Measurements from ENCODE around the gene ISOC2.
"Not testable (repeated sequence)": the region's sequence is repeated elsewhere in the genome, so short reads cannot be mapped to it uniquely, and the experiment has no call there.

ISOC2 gene

GRCh38 chr19:55461259-55461973 is at the start of gene ISOC2:
TSS of gene ISOC2 (minus strand) at chr19:55461642. CDS start at chr19:55456486, 5,156 bp downstream.
- peak; percentile 100 for DNase-seq (ENCODE audit: low read depth)

DNA sequence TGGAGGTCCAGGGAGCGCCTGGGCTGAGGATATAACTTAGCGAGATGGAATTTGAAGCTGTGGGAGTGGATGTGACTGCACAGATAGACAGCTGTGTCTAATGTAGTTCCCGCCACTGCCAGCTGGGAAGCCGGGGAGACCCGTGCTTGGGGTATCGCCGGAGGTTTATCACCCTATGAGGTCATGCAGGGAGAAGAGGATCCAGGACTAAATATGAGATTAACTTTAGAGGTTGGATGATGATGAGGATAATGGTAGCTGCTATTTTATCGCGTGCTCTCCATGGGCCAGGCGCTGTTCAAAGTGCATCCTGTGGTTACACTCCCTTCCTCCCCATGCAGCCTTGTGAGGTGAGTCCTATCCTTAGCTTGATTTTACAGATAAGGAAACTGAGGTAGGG is 46.7 kb upstream of the ISOC2 start:
- DNase-seq (ENCODE audit: low read depth), result no peak

GRCh38 chr19:55504981-55505380 is 43.5 kb upstream of the ISOC2 start:
- no peak for DNase-seq (ENCODE audit: low read depth)

- DNase-seq (ENCODE audit: low read depth), result no peak
These were observed 42.8 kb upstream of the ISOC2 start for GRCh38 chr19:55504252-55504603.

GRCh38 chr19:55503502-55504251 is 42.2 kb upstream of the ISOC2 start:
- DNase-seq (ENCODE audit: low read depth), result peak; percentile 93

- DNase-seq (ENCODE audit: low read depth), result no peak
These were observed 41.7 kb upstream of the ISOC2 start for GRCh38 chr19:55503157-55503501.

GRCh38 chr19:55502197-55502952 is 40.9 kb upstream of the ISOC2 start:
- no peak for DNase-seq (ENCODE audit: low read depth)

GRCh38 chr19:55500368-55500952 is 39.0 kb upstream of the ISOC2 start:
- DNase-seq (ENCODE audit: low read depth), result no peak

DNA sequence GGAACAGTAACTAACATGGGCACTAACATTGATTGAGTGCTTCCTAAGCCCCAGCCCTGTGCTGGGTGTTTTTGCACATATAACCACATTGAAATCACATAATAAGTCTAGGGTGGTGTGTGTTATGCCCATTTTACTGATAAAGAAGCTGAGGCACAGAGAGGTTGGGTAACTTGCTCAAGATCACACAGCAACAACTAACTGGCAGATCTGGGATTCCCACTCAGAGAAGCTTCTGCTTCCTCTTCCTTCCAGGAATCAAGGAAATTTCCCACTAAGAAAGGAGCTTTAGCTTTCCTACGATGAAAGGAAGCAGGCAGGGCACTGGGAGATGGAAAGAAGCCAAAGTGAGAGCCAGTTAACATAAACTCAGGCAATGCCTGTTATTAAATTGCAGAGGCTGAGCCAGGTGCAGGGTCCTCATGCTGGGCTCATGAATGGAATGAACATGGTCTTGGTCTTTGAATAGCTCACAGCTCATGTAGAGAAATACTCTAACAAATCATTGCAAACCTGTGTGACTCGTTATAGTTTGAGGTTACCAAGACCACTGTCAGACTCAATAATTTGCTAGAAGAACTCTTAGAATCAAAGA is 36.9 kb upstream of the ISOC2 start:
- no peak for DNase-seq (ENCODE audit: low read depth)

DNA sequence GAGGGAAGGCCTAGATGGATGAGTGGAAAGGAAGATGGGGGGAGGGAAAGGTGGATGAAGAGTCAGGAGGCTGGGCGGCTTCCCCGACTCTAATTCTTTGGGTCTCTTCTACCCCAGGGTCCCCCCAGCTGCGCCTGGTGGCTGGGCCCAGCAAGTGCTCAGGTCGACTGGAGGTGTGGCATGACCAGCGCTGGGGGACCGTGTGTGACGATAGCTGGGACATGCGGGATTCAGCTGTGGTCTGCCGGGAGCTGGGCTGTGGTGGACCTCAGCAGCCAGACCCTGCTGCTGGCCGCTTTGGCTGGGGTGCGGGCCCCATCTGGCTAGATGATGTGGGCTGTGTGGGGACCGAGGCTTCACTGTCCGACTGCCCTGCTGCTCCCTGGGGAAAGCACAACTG is 36.3 kb upstream of the ISOC2 start:
- no peak for DNase-seq (ENCODE audit: low read depth)

DNA sequence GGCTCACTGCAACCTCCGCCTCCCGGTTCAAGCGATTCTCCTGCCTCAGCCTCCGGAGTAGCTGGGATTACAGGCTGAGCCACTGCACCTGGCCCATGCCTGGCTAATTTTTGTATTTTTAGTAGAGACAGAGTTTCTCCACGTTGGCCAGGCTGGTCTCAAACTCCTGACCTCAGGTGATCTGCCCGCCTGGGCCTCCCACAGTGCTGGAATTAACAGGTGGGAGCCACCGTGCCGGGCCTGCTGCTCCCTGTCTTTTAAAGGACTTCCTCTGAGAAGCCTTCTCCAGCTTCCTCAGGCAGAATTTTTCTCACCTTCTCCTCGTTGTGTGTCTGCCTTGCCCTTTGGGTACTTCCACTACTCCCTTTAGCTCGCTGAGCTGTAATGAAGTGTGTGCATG is 35.4 kb upstream of the ISOC2 start:
- DNase-seq (ENCODE audit: low read depth), result not testable (repeated sequence)

GRCh38 chr19:55495646-55496349 is 34.4 kb upstream of the ISOC2 start:
- DNase-seq (ENCODE audit: low read depth), result no peak

- DNase-seq (ENCODE audit: low read depth), result no peak
These were observed 32.8 kb upstream of the ISOC2 start for GRCh38 chr19:55494172-55494761.

DNA sequence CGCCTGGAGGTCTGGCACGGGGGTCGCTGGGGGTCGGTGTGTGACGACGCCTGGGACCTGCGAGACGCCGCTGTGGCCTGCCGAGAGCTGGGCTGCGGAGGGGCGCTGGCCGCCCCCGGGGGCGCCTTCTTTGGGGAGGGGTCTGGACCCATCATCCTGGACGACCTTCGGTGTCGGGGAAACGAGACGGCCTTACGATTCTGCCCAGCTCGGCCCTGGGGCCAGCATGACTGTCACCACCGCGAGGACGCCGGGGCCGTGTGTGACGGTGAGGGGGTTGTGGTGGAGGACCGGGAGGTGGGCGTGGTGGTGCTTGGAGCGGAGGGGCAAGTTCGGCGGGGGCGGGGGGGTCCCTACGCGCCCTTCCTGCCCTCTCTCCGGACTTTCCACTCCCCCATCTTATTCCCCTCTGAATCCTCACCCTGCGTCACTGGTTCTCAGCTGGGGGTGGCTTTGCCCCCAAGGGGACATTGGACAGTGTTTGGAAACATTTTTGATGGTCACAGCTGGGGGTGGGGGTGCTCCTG is 32.3 kb upstream of the ISOC2 start:
- DNase-seq (ENCODE audit: low read depth), result no peak

GRCh38 chr19:55493052-55493644 is 31.7 kb upstream of the ISOC2 start:
- no peak for DNase-seq (ENCODE audit: low read depth)

GRCh38 chr19:55492362-55492944 is 31.0 kb upstream of the ISOC2 start:
- DNase-seq (ENCODE audit: low read depth), result no peak

GRCh38 chr19:55491546-55492360 is 30.3 kb upstream of the ISOC2 start:
- DNase-seq (ENCODE audit: low read depth), result no peak

GRCh38 chr19:55490478-55491432 is 29.3 kb upstream of the ISOC2 start:
- DNase-seq (ENCODE audit: low read depth), result no peak
